ENCODE results near the gene UGT2A1.
"Not testable (repeated sequence)": the region's sequence is repeated elsewhere in the genome, so short reads cannot be mapped to it uniquely, and the experiment has no call there.

UGT2A1 gene

GRCh38 chr4:69653147-69653546 lies at the start of gene UGT2A1:
TSS of gene UGT2A1 (minus strand) at chr4:69653247. CDS start at chr4:69647644, 5,603 bp downstream.
- DNase-seq (ENCODE audit: low read depth) = no peak

GRCh38 chr4:69702201-69702600 lies 49.2 kb upstream of the UGT2A1 start:
- no peak for DNase-seq (ENCODE audit: low read depth)

- DNase-seq (ENCODE audit: low read depth) = no peak
Measured at GRCh38 chr4:69701696-69702095, 48.6 kb upstream of the UGT2A1 start.

GRCh38 chr4:69697536-69698242 lies 44.6 kb upstream of the UGT2A1 start:
- no peak for DNase-seq (ENCODE audit: low read depth)

- DNase-seq (ENCODE audit: low read depth) = no peak
Measured at GRCh38 chr4:69689599-69689998, 36.6 kb upstream of the UGT2A1 start.

- DNase-seq (ENCODE audit: low read depth) = no peak
Measured at GRCh38 chr4:69684804-69685203, 31.8 kb upstream of the UGT2A1 start.

- no peak for DNase-seq (ENCODE audit: low read depth)
Measured at GRCh38 chr4:69668680-69669079, 15.6 kb upstream of the UGT2A1 start.

GRCh38 chr4:69664009-69664408 lies 11.0 kb upstream of the UGT2A1 start:
- not testable (repeated sequence) for DNase-seq (ENCODE audit: low read depth)

GRCh38 chr4:69661130-69661803 lies 8.2 kb upstream of the UGT2A1 start:
- not testable (repeated sequence) for DNase-seq (ENCODE audit: low read depth)

- no peak for DNase-seq (ENCODE audit: low read depth)
Measured at GRCh38 chr4:69658133-69658532, 5.1 kb upstream of the UGT2A1 start.

- no peak for DNase-seq (ENCODE audit: low read depth)
Measured at GRCh38 chr4:69656653-69657158, 3.7 kb upstream of the UGT2A1 start.

- DNase-seq (ENCODE audit: low read depth) = no peak
Measured at GRCh38 chr4:69650872-69651271, 2.2 kb downstream of the UGT2A1 start.

GRCh38 chr4:69649629-69650028 lies 3.4 kb downstream of the UGT2A1 start:
- no peak for DNase-seq (ENCODE audit: low read depth)

- no peak for DNase-seq (ENCODE audit: low read depth)
Measured at GRCh38 chr4:69649207-69649606, 3.8 kb downstream of the UGT2A1 start.

GRCh38 chr4:69642961-69643360 lies 10.1 kb downstream of the UGT2A1 start:
- DNase-seq (ENCODE audit: low read depth) = no peak

GRCh38 chr4:69640289-69640688 lies 12.8 kb downstream of the UGT2A1 start:
- DNase-seq (ENCODE audit: low read depth) = no peak

GRCh38 chr4:69639542-69639941 lies 13.5 kb downstream of the UGT2A1 start, which contains the start of gene UGT2A2:
TSS of gene UGT2A2 (minus strand) at chr4:69639642. CDS start at chr4:69639640, 2 bp downstream.
- DNase-seq (ENCODE audit: low read depth) = no peak

- no peak for DNase-seq (ENCODE audit: low read depth)
Measured at GRCh38 chr4:69617083-69617694, 35.9 kb downstream of the UGT2A1 start.

- no peak for DNase-seq (ENCODE audit: low read depth)
Measured at GRCh38 chr4:69610484-69610883, 42.6 kb downstream of the UGT2A1 start.

- DNase-seq (ENCODE audit: low read depth) = no peak
Measured at GRCh38 chr4:69601065-69601464, 52.0 kb downstream of the UGT2A1 start.

- DNase-seq (ENCODE audit: low read depth) = no peak
Measured at GRCh38 chr4:69600013-69600412, 53.0 kb downstream of the UGT2A1 start.

GRCh38 chr4:69594382-69594781 lies 58.7 kb downstream of the UGT2A1 start:
- no peak for DNase-seq (ENCODE audit: low read depth)

GRCh38 chr4:69591364-69591763 lies 61.7 kb downstream of the UGT2A1 start:
- DNase-seq (ENCODE audit: low read depth) = no peak
